AG08396 (cell line): ENCODE results near the gene RGS21.

ENCODE experiments used
- DNase-seq: peaks from one replicate; pipeline ENCODE4 v3.0.0; 2012; ENCODE audit warnings: low spot score, mixed read lengths

The RGS21 gene

DNA sequence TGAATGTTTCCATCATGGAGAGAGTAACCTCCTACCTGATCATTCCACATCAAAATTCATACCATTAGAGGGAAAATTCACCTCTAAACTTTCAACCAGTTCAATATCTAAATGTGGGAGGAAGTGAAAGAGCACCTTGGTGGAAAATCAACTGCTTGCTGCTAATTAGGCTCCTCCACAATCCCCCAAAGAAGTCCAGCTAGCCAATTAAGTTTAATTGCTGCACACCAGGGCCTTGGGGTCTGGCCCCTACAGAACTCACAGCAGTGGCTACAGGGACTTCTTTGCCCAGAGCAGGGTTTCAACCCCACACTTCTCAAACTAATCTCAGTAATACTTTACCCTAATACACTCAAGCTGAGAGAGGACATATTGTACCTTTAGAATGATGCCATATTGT is 62.1 kb downstream of the RGS21 start:
- no peak for DNase-seq

DNA sequence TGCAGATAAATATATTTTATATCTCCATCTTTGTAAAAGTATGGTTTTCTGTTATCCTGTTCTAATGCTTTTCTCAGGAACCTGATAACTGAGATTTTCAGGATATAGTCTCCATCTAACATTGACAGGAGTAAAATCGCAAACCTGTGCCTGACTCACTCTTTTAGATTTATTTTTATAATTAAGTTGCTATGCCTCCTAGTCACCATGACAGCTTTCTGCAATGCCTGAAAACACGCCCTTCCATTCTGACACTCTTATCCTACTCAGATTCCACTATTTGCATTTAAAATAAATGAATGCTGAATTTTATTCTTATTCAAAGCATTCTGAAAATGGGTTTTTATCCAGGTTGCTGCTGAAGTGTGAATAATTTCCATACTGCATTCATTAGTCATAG is 62.8 kb downstream of the RGS21 start:
- no peak for DNase-seq

DNA sequence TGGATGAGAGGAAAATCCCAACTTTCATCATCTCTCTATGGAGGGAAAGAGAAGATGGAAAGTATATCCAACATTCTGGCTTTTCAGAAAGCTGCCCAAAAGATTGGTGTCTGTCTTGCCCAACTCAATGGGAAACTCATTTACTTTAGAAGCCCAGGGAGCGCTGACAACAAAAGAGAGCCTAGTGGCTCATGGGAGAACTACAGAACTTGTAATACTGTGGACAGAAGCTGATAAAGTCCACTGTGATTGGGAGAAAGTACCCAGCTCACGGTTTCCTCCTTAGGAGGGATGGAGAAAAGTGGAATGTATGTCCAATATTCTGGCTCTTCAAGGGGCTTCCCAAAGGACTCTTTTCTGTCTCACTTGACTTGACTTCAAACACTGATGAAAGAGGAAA is 66.0 kb downstream of the RGS21 start:
- no peak for DNase-seq

DNA sequence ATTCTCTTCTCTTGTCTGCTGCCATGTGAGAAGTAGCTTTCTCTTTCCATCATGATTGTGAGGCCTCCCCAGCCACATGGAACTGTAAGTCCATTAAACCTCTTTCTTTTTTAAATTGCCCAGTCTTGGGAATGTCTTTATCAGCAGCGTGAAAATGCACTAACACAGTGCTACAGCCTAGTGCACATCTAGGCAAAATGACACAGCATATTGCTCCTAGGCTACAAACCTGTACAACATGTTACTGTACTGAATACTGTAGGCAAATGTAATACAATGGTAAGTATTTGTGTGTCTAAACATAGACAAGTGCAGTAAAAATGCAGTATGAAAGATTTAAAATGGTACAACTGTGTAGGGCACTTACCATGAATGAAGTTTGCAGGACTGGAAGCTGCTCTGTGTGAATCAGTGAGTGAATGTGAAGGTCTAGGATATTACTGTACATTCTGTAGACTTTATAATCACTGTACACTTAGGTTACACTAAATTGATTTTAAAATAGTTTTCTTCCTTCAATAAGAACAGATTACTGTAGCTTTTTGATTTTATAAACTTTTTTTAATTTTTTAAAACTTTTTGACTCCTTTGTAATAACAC is 69.4 kb downstream of the RGS21 start:
- DNase-seq = no peak

DNA sequence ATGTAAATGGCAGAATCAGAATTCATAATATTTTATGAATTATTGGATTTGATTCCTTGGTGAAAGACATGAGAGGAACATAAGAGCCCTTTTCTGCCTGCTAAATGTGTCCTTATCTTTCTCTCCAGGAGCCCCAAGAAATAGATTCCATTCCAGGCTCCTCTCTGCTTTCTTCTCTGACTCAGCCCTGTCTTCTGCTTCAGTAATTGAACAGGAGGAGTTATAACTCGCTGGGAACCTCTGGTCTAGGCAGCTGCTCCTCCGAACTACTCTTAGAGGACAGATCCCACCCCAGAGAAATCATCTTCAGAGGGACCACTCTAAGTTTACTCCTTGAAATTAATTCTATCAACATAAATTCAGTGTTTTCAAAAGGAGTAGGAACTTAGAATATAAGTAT is 78.4 kb downstream of the RGS21 start:
- no peak for DNase-seq

DNA sequence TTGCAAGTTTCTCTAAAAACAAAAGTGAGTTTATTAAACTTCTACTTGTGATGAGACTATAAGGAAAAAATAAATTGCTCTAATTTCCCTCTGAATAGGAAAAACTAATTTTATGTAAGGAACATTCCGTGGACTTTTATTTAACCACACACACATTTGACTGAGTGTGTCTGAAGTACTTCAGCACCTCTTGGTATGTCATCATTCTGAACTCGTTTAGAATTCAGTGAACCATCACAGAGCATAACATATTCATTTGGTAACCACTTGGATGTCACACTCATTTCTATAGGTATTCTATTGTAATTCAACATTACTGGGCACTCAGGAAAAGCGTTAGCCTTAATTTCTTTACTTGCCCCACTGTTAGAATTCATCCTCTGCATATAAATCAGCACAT is 79.1 kb downstream of the RGS21 start:
- DNase-seq = no peak

DNA sequence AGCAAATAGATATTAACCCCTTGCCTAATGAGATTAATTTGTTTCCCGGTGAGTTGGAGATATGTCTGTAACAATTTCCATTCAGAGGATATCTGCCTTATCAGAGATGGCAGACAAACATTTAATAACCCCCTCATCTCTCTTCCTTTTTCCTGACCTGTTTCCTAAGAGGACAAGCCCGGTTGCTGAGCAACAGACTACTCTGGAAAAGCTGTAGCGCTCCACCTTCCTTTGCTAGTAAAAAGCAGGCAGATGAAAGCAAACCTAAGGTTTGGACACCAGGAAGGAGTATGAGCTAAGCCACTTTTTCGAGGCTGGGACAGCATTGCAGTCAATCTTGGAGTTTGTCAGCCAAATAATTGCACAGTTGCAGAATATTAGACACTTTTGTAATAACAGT is 82.4 kb downstream of the RGS21 start:
- no peak for DNase-seq

DNA sequence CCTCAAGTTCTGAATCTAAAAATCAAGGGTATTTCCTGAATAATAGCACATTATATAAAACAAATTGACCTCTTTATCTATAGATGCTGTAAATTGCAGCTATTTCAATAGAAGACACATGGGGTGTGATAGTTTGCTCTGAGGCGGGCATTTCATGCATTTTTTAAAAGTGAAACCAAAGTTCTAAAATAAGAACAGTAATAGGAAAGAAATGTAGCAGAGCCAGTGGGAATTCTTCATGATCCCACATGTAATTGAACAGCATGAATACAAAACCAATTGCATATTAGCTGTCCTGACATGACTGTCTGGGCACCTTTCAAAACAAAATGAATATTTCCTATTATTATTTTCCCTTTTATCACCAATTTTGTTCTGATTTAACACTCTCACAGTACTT is 85.0 kb downstream of the RGS21 start:
- peak; percentile 13 for DNase-seq

DNA sequence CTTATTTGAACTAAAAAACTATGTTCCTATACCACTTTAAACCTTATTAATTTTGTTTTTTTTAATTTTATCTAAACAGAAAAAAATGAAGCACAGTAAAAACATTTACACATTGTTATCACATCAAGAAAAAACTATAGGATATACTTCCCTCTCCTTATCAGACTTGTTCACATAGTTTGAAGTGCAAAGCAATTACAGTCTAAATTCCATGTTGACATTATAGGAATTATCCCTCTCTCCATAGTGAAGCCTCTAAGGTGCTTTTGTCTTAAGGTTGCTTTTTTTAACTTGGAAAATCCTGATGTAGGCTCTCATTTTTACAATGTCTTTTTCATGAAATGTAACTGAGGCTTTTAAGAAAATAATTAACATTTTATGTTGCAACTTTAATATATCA is 85.8 kb downstream of the RGS21 start:
- no peak for DNase-seq

DNA sequence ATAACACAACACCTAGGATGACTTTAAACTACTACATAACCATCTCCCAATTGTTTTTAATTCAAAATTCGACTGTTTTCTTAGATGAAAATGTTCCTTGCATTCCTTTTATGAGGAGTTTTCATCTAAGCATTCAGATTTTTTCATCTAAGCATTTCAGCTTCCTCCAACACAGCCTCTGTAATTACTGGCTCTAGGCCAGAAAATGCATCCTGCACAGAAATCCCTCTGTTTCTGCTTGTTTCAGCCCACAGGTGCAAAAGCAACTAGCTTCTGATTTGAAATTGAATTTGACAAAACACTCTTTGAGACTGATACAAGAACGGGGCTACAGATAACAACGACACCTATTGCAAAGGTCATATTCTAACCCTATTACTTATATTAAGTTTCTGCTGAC is 90.4 kb downstream of the RGS21 start:
- DNase-seq = no peak
